Lower leg skin (tissue), 4 donors: ENCODE results near the gene CLEC2D. TPM values are rescaled to one million over a fixed set of nuclear protein-coding genes. Genes with fewer than 3 reads are reported as not detected.
"Not testable (repeated sequence)": the region's sequence is repeated elsewhere in the genome, so short reads cannot be mapped to it uniquely, and the experiment has no call there.

ENCODE experiments used
- DNase-seq, 2 donors: peaks; one replicate each; pipeline ENCODE4 v3.0.0-alpha.2; 2019; ENCODE audit warnings: low spot score in 2 of 2
- H3K4me3 ChIP-seq: fragments of 200-600 bp; sonication (generic); 2 replicates; pipeline ENCODE4 v1.5.1; 2017; ENCODE audit warnings: mild to moderate bottlenecking, low read depth; ENCODE audit not compliant: poor library complexity, severe bottlenecking
- POLR2A ChIP-seq, 2 donors: fragments of 450-650 bp; IDR thresholded peaks; one replicate each; pipeline ENCODE4 v1.6.1; 2016 to 2017; ENCODE audit warnings: antibody characterized with exemption in 2 of 2, mild to moderate bottlenecking in 1 of 2, moderate library complexity in 1 of 2
- WGBS, 2 donors: methylation state at CpG; one replicate each; pipeline ENCODE4 v1.1.5; 2018; 5-methylcytosine and 5-hydroxymethylcytosine counted together
- intact Hi-C: fragments of 100-400 bp; cut with DNase I; formaldehyde crosslinking; loops from one replicate; pipeline ENCODE4 v1.15.0; 2023; ENCODE audit warnings: low total_unique reads
- total RNA-seq, 4 donors: library from RNA; depleted of rRNA; stranded (reverse); fragments of >200 nt; gene quantifications; one replicate each; pipeline ENCODE4 v1.1.0, GENCODE V29; 2016
- TF ChIP-seq, protein P1 (sequence below), 3 donors: fragments of 450-650 bp; IDR thresholded peaks; one replicate each; pipeline ENCODE4 v1.5.1; 2016; ENCODE audit warnings: antibody characterized with exemption in 3 of 3, mild to moderate bottlenecking in 3 of 3, moderate library complexity in 2 of 3

The CLEC2D gene
- total RNA-seq, 4 donors from 2014 or later = 1.6 to 7.8 (median 2.5) TPM

DNA sequence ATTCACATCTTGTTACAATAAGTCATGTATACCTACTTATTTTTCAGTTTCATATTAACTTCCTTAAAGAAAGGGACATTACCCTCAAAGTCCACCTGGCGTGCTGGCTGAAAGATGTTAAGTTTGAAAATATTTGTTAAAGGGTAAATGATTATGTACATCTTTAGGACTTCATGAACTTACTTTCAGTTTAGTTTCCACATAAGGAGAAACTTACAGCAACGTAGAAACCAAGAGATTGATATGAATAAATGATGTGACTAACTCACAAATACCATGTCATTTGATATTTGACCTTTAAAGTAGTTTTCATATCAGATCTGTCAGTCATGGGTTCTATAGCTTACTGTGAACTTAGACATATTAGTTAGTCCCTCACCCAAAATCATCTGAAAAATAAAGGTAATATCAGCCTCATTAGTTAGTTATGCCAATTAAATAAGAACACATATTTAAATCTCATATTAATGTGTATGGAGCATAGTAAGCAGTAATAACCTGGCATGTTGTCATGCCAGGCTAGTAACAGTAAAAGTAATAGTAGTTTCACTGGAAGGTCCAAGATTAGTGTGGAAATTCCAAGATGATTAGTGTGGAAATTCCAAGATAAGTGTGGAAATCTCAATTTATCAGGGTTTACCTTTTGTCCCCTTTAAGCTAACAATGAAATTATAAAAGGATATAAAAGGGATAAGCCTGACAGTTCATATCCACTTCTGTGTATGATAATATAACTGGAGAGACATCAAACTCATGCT, 1.9 kb upstream of the CLEC2D start:
- DNase-seq = no peak
- H3K4me3 ChIP-seq = no peak overlapping the region
- intact Hi-C loops = no loop called here
- 81 to 87% methylated on average over 2 of the region's 2 CpGs for WGBS, 2 donors
- TF ChIP-seq, protein P1, sequence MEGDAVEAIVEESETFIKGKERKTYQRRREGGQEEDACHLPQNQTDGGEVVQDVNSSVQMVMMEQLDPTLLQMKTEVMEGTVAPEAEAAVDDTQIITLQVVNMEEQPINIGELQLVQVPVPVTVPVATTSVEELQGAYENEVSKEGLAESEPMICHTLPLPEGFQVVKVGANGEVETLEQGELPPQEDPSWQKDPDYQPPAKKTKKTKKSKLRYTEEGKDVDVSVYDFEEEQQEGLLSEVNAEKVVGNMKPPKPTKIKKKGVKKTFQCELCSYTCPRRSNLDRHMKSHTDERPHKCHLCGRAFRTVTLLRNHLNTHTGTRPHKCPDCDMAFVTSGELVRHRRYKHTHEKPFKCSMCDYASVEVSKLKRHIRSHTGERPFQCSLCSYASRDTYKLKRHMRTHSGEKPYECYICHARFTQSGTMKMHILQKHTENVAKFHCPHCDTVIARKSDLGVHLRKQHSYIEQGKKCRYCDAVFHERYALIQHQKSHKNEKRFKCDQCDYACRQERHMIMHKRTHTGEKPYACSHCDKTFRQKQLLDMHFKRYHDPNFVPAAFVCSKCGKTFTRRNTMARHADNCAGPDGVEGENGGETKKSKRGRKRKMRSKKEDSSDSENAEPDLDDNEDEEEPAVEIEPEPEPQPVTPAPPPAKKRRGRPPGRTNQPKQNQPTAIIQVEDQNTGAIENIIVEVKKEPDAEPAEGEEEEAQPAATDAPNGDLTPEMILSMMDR (IDR thresholded peaks at IDR 0.05) = no peak
- TF ChIP-seq POLR2A (IDR thresholded peaks at IDR 0.05) = no peak

GRCh38 chr12:9668161-9669018, 1.1 kb upstream of the CLEC2D start:
- TF ChIP-seq POLR2A (IDR thresholded peaks at IDR 0.05) = no peak
- TF ChIP-seq, protein P1 (IDR thresholded peaks at IDR 0.05) = no peak
- DNase-seq = no peak
- 72 to 78% methylated on average over 4 of the region's 4 CpGs for WGBS, 2 donors
- intact Hi-C loops = no loop called here
- no peak overlapping the region for H3K4me3 ChIP-seq

DNA sequence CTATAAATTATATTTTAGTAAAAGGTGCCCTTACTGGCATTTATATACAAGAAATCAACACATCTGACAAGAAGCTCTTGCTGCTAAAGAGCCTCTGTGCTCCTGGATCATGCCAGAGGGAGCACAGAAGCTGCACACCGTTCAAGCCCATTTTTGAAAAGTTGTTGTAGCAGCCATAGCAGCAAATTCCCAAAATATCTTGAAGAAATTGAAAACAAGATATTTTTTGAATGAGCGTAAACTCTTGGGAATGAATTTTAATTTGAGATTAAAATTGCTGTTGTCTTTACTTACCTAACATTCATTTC, 540 bp upstream of the CLEC2D start:
- WGBS, 2 donors = 90 to 94% methylated on average over 2 of the region's 2 CpGs
- intact Hi-C loops = no loop called here
- TF ChIP-seq POLR2A (IDR thresholded peaks at IDR 0.05) = no peak
- TF ChIP-seq, protein P1 (IDR thresholded peaks at IDR 0.05) = no peak
- H3K4me3 ChIP-seq = no peak overlapping the region
- DNase-seq = no peak

- intact Hi-C loops, DNase-seq, H3K4me3 ChIP-seq: not testable (repeated sequence)
- 91 to 94% methylated on average over 2 of the region's 2 CpGs for WGBS, 2 donors
These were observed 2.8 kb downstream of the CLEC2D start for GRCh38 chr12:9672340-9672739.

DNA sequence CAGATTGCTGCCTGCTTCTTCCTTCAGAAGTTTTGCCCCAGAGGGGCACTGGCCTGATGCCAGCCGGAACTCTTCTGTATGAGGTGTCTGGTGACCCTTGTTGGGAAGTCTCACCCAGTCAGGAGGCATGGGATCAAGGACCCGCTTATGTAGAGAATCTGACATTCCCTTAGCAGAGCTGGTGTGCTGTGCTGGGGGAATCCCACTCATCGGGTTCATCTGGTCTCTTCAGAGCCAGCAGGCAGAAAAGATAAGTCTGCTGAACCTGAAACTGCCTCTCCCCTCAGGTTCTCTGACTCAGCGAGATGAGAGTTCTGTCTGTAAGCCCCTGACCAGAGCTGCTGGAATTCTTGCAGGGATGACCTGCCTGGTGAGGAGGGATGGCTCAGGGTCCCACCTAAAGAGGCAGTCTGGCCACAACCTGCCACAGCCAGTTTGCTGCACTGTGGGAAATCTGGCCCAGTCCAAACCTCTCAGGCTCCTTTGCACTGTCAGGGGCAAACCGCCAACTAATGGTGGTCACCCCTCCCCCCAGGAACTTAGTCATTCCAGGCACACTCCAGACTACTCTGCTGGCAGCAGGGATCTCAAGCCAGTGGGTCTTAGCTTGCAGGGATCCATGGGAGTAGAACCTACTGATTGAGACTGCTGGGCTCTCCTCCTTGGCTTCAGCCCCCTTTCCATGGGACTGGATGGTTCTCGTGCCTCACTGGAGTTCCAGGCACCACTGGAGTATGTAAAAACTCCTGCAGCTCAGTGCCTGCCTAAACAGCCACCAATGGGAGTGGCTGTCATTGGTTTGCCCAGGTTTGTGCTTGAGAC, 4.1 kb downstream of the CLEC2D start:
- TF ChIP-seq, protein P1 (IDR thresholded peaks at IDR 0.05) = no peak
- no peak for TF ChIP-seq POLR2A (IDR thresholded peaks at IDR 0.05)
- WGBS, 2 donors = 48 to 52% methylated on average over 6 of the region's 6 CpGs
- intact Hi-C loops = no loop called here
- no peak for DNase-seq
- no peak overlapping the region for H3K4me3 ChIP-seq

DNA sequence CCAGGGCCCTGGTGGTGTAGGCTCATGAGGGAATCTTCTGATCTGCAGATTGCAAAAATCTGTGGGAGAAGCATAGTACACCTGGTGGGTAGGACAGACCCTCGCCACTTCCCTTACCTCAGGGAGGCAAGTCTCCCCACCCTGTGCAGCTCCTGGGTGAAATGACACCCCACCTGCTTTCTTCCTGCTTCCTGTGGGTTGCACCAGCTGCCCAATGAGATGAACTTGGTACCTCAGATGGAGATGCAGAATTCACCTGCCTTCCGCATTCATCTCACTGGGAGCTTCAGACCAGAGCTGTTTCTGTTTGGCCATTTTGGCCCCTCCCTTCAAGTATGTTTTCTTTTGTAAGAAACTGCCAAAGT, 4.7 kb downstream of the CLEC2D start:
- intact Hi-C loops = no loop called here
- H3K4me3 ChIP-seq = no peak overlapping the region
- TF ChIP-seq POLR2A (IDR thresholded peaks at IDR 0.05) = no peak
- TF ChIP-seq, protein P1 (IDR thresholded peaks at IDR 0.05) = no peak
- no peak for DNase-seq
- 86 to 87% methylated on average over 2 of the region's 2 CpGs for WGBS, 2 donors

GRCh38 chr12:9682508-9682907, 13.0 kb downstream of the CLEC2D start:
- H3K4me3 ChIP-seq, DNase-seq, intact Hi-C loops: not testable (repeated sequence)
- 95 to 98% methylated on average over 4 of the region's 4 CpGs for WGBS, 2 donors

DNA sequence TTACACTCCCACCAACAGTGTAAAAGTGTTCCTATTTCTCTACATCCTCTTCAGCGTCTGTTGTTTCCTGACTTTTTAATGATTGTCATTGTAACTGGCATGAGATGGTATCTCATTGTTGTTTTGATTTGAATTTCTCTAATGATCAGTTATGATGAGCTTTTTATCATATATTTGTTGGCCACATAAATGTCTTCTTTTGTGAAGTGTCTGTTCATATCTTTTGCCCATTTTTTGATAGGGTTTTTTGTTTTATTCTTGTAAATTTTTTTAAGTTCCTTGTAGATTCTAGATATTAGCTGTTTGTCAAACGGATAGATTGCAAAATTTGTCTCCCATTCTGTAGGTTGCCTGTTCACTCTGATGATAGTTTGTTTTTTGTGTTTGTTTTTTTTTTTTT, 13.4 kb downstream of the CLEC2D start:
- DNase-seq, H3K4me3 ChIP-seq, intact Hi-C loops: not testable (repeated sequence)
- WGBS, 2 donors = 97 to 98% methylated on average over 2 of the region's 2 CpGs

DNA sequence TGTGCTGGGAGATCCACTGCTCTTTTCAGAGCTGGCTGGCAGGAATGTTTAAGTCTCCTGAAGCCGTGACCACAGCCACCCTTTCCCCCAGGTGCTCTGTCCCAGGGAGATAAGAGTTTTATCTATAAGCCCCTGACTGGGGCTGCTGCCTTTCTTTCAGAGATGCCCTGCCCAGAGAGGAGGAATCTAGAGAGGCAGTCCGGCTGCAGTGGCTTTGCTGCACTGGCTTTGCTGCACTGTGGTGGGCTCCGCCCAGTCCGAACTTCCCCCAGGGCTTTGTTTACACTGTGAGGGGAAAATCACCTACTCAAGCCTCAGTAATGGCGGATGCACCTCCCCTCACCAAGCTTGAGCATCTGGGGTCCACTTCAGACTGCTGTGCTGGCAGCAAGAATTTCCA, 15.9 kb downstream of the CLEC2D start:
- intact Hi-C loops, DNase-seq, H3K4me3 ChIP-seq: not testable (repeated sequence)
- WGBS, 2 donors = 88% methylated on average over 5 of the region's 5 CpGs
